Esophagus squamous epithelium (tissue), 5 donors: Measurements from ENCODE around the gene FKBP14. TPM values are rescaled to one million over a fixed set of nuclear protein-coding genes. Genes with fewer than 3 reads are reported as not detected.

Experiments used
- DNase-seq: peaks from one replicate; lab custom pipeline; 2025; lab: John Stamatoyannopoulos, UW
- H3K27ac ChIP-seq, 4 donors: fragments of 200-600 bp; sonication (generic); one replicate each; pipeline ENCODE4 v1.5.1; 2016 to 2019; ENCODE audit warnings: mild to moderate bottlenecking in 1 of 4
- H3K27me3 ChIP-seq, 4 donors: fragments of 200-600 bp; sonication (generic); 1 replicate in 3 of 4; 2 replicates in 1 of 4; pipeline versions ENCODE4 v1.5.1 to v1.6.0; 2017 to 2021; ENCODE audit warnings: antibody characterized with exemption in 1 of 4
- H3K36me3 ChIP-seq, 3 donors: fragments of 200-600 bp; sonication (generic); one replicate each; pipeline ENCODE4 v1.5.1; 2016 to 2019
- H3K4me1 ChIP-seq, 3 donors: fragments of 200-600 bp; sonication (generic); one replicate each; pipeline ENCODE4 v1.5.1; 2017 to 2019
- H3K4me3 ChIP-seq, 4 donors: fragments of 200-600 bp; sonication (generic); 1 replicate in 3 of 4; 2 replicates in 1 of 4; pipeline ENCODE4 v1.5.1; 2016 to 2019; ENCODE audit warnings: mild to moderate bottlenecking in 2 of 4, moderate library complexity in 1 of 4
- H3K9me3 ChIP-seq, 3 donors: fragments of 200-600 bp; sonication (generic); one replicate each; pipeline ENCODE4 v1.5.1; 2016 to 2019
- CTCF ChIP-seq, 6 experiments: fragments of 450-650 bp in 4 of 6; fragments of 200-600 bp in 2 of 6; sonication (generic) in 2 of 6; IDR thresholded peaks; one replicate each; pipeline ENCODE4 v1.5.1; 2016 to 2019; ENCODE audit warnings: antibody characterized with exemption in 6 of 6, mild to moderate bottlenecking in 4 of 6, moderate library complexity in 4 of 6
- POLR2A ChIP-seq, 4 donors: fragments of 450-650 bp; IDR thresholded peaks; one replicate each; pipeline ENCODE4 v1.6.1; 2017; ENCODE audit warnings: antibody characterized with exemption in 4 of 4, mild to moderate bottlenecking in 4 of 4, moderate library complexity in 3 of 4
- WGBS, 2 donors: methylation state at CpG; one replicate each; pipeline ENCODE4 v1.1.5; 2018; 5-methylcytosine and 5-hydroxymethylcytosine counted together
- intact Hi-C: fragments of 100-400 bp; cut with DNase I; formaldehyde crosslinking; loops from one replicate; pipeline ENCODE4 v1.15.0; 2022
- total RNA-seq, 4 donors: library from RNA; depleted of rRNA; stranded (reverse); fragments of >200 nt; gene quantifications; one replicate each; pipeline ENCODE4 v1.1.0, GENCODE V29; 2016
- donor health status: DM: yes; HTN: yes; CAD: no.

The FKBP14 gene
- total RNA-seq, 4 donors from 2014 or later = 3.3 to 8.0 (median 7.5) TPM

- H3K36me3 ChIP-seq = peaks cover 0 to 4% (median 0%) of the 10 kb centered on the region in 3 donors
- TF ChIP-seq CTCF (IDR thresholded peaks at IDR 0.05) = no peak
- TF ChIP-seq POLR2A (IDR thresholded peaks at IDR 0.05) = no peak
- whole genome bisulfite sequencing, 2 donors = 77 to 82% methylated on average over 1 of the region's 1 CpG
- intact Hi-C loops = no loop called here
- H3K27ac ChIP-seq = no peak overlapping the region
- no peaks in the 10 kb centered on the region for H3K9me3 ChIP-seq
- H3K4me3 ChIP-seq = no peak overlapping the region
- no peaks in the 10 kb centered on the region for H3K27me3 ChIP-seq
- DNase-seq = no peak
- peaks cover 0 to 52% (median 11%) of the 10 kb centered on the region in 3 donors for H3K4me1 ChIP-seq
Observed at GRCh38 chr7:29972315-29972669, 54.2 kb downstream of the FKBP14 start.

DNA sequence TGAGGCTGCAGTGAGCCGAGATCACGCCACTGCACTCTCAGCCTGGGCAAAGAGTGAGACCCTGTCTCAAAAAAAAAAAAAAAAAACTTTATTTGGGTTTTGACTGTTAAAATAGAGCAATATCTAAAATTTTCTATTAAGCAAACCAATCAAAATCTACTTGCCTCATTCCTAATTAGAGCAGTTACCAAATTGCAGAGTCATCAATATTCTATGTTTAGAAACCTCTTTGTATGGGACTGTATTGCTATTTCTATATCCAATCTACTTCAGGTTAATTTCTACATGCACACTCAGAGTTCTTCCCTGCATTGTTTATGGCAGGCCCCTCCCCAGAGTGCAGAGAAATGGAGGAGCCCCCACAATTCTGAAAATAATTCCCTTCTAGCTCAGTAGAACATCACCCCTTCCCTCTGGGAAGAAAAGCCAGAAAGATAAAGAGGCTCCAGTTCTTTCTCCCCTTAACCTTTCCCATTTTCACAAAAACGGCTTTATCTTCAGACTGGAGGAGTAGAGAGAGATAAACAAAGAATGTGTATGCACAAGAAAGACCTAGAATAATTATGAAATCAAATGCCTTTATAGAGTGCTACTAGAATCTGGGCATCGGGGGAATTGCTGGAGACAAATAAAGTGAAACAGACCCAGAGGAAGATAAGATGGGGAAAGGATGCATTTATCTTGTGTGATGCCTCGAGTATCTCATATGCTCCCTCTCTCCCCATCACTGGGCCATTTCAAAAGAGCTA is 54.8 kb downstream of the FKBP14 start:
- 83 to 90% methylated on average over 4 to 5 of the region's 5 CpGs for WGBS, 2 donors
- no peak for DNase-seq
- Histone ChIP-seq H3K36me3 (peaks cover 0 to 4% (median 0%) of the 10 kb centered on the region in 3 donors), H3K27me3 (no peaks in the 10 kb centered on the region), H3K4me3 (no peak overlapping the region), H3K4me1 (peaks cover 0 to 46% (median 9%) of the 10 kb centered on the region in 3 donors), H3K27ac (no peak overlapping the region), H3K9me3 (no peaks in the 10 kb centered on the region)
- TF ChIP-seq CTCF (IDR thresholded peaks at IDR 0.05) = no peak
- TF ChIP-seq POLR2A (IDR thresholded peaks at IDR 0.05) = no peak
- intact Hi-C loops = no loop called here

DNA sequence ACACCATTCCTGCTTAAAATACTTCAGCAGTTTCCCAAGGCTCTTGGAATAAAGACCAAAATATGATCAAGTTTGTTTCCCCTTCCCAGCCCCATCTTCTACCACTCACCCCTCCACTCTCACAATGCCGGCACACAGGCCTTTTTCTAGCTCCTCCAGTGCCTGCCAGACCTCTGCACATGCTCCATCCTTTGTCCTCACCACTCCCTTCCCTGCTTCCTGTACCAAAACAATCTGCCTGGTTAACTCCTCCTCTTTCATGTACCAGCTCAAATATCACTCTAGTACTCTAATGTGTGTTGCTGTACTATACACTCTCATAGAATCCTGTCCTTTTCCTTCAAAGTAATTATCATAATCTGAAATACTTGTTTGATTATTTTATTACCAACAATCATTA is 56.3 kb downstream of the FKBP14 start:
- intact Hi-C loops = no loop called here
- no peak overlapping the region for H3K27ac ChIP-seq
- 57 to 73% methylated on average over 1 of the region's 1 CpG for WGBS, 2 donors
- no peaks in the 10 kb centered on the region for H3K27me3 ChIP-seq
- peaks cover 0 to 34% (median 6%) of the 10 kb centered on the region in 3 donors for H3K4me1 ChIP-seq
- peaks cover 0 to 4% (median 0%) of the 10 kb centered on the region in 3 donors for H3K36me3 ChIP-seq
- H3K9me3 ChIP-seq = no peaks in the 10 kb centered on the region
- TF ChIP-seq CTCF (IDR thresholded peaks at IDR 0.05) (no peak), POLR2A (IDR thresholded peaks at IDR 0.05) (no peak)
- no peak for DNase-seq
- no peak overlapping the region for H3K4me3 ChIP-seq

DNA sequence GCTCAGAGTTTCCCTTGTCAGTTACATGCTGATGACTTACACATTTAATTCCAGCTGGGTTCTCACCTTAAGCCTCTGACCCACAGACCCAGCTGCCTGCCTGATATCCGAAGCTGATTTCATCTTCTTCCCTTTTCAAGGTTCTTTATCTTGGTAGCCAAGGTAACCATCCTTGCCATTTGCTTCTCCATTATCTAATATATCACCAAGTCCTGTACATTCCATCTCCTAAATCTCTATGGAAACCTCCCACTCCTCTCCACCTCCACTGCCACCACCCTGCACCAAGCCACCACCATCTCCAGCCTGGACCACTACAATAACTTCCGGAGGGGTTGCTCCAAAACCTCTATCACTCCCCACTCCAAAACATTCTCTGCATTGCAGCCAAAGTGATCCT is 56.8 kb downstream of the FKBP14 start:
- WGBS, 2 donors = 86 to 94% methylated on average over 2 of the region's 2 CpGs
- no peaks in the 10 kb centered on the region for H3K27me3 ChIP-seq
- H3K36me3 ChIP-seq = peaks cover 0 to 4% (median 0%) of the 10 kb centered on the region in 3 donors
- TF ChIP-seq CTCF (IDR thresholded peaks at IDR 0.05) (no peak), POLR2A (IDR thresholded peaks at IDR 0.05) (no peak)
- no peak overlapping the region for H3K4me3 ChIP-seq
- intact Hi-C loops = no loop called here
- peaks cover 0 to 32% (median 6%) of the 10 kb centered on the region in 3 donors for H3K4me1 ChIP-seq
- H3K9me3 ChIP-seq = no peaks in the 10 kb centered on the region
- no peak overlapping the region for H3K27ac ChIP-seq
- DNase-seq = no peak

DNA sequence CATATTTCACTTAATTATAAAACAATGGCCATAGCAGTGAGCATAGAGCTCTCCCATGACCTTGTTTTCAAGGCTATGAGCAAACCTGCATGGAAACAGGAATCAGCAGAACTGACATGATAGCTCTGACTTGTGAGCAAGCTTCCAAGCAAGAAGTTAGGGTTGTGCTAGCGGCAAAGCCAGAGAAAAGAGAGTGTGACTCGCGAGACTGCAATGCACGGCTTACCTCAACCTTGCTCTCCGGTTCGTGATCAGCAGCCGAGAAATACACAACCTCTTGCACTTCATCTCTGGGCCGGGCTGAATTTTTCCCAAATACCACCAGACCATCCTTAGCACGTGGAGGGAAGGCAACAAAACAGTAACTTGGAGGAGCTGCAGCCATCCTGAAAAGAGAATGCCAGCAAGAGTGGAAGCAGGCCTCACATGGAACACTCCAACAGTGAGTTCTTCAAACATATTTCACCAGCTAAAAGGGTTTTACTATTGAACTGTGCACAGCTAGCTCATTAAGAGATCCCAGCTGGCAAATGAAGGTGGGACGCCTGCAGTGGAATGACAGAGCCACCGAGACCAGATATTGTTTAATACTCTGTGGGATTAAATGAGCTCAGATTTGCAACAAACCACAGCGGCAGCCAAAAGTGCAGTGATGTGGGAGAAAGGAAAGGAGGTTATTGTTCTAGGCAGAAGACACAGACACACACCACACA is 57.7 kb downstream of the FKBP14 start:
- Histone ChIP-seq H3K27me3 (no peaks in the 10 kb centered on the region), H3K4me1 (peaks cover 0 to 32% (median 6%) of the 10 kb centered on the region in 3 donors), H3K27ac (no peak overlapping the region), H3K4me3 (no peak overlapping the region), H3K36me3 (peaks cover 0 to 4% (median 0%) of the 10 kb centered on the region in 3 donors), H3K9me3 (no peaks in the 10 kb centered on the region)
- no peak for DNase-seq
- TF ChIP-seq POLR2A (IDR thresholded peaks at IDR 0.05) (no peak), CTCF (IDR thresholded peaks at IDR 0.05) (no peak)
- 82 to 83% methylated on average over 12 of the region's 12 CpGs for WGBS, 2 donors
- intact Hi-C loops = no loop called here
